ENCODE results near the gene ZNF862. TPM values are rescaled to one million over a fixed set of nuclear protein-coding genes. Genes with fewer than 3 reads are reported as not detected.

ZNF862 gene
- total RNA-seq, 4 donors from 2014 or later: 6.6 to 40.3 (median 18.6) TPM

GRCh38 chr7:149873074-149873969 is 35.1 kb downstream of the ZNF862 start, which contains the start of gene ATP6V0E2:
Gene ATP6V0E2 (plus strand): TSS chr7:149873969. CDS start chr7:149874066, 97 bp downstream.
- WGBS, 2 donors (ENCODE audit: low coverage in 1 of 2): 0 to 17% methylated on average over 1 to 3 of the region's 93 CpGs
- Histone ChIP-seq H3K4me3 (peak within 1 kb of the TSS; percentile 53 to 95), H3K4me1 (peaks cover 0 to 32% (median 9%) of the 10 kb centered on the region in 3 donors), H3K9me3 (no peaks in the 10 kb centered on the region), H3K27ac (peak within 1 kb of the TSS; percentile 78 to 97 (median 96)), H3K27me3 (no peaks in the 10 kb centered on the region), H3K36me3 (peaks cover 0 to 27% of the 10 kb centered on the region in 2 donors)
- peak in 1 of 2 donors; percentile 46 for TF ChIP-seq POLR2A (IDR thresholded peaks at IDR 0.05)
- no peak for TF ChIP-seq EP300 (IDR thresholded peaks at IDR 0.05)
- TF ChIP-seq CTCF (IDR thresholded peaks at IDR 0.05): peak in 1 of 4 experiments; percentile 11
- peak; percentile 50 for TF ChIP-seq POLR2AphosphoS5 (IDR thresholded peaks at IDR 0.05)
- ATAC-seq: peak; percentile 96

GRCh38 chr7:149873970-149874643 is 35.9 kb downstream of the ZNF862 start:
- H3K9me3 ChIP-seq: no peaks in the 10 kb centered on the region
- peak overlapping the region in 3 of 4 donors; percentile 95 to 97 (median 96) for H3K27ac ChIP-seq
- H3K27me3 ChIP-seq: no peaks in the 10 kb centered on the region
- peak overlapping the region; percentile 53 to 95 for H3K4me3 ChIP-seq
- peaks cover 0 to 21% of the 10 kb centered on the region in 2 donors for H3K36me3 ChIP-seq
- 42 to 49% methylated on average over 4 to 5 of the region's 46 CpGs for WGBS, 2 donors (ENCODE audit: low coverage in 1 of 2)
- peaks cover 0 to 32% (median 9%) of the 10 kb centered on the region in 3 donors for H3K4me1 ChIP-seq
- ATAC-seq: peak; percentile 16
- TF ChIP-seq EP300 (IDR thresholded peaks at IDR 0.05) (no peak), POLR2AphosphoS5 (IDR thresholded peaks at IDR 0.05) (no peak), POLR2A (IDR thresholded peaks at IDR 0.05) (peak in 1 of 2 donors; percentile 12), CTCF (IDR thresholded peaks at IDR 0.05) (no peak)

- no peaks in the 10 kb centered on the region for H3K27me3 ChIP-seq
- no peak for ATAC-seq
These were observed 36.5 kb downstream of the ZNF862 start for GRCh38 chr7:149874644-149875028.

GRCh38 chr7:149875396-149875795 is 37.2 kb downstream of the ZNF862 start:
- TF ChIP-seq EP300 (IDR thresholded peaks at IDR 0.05) (no peak), POLR2AphosphoS5 (IDR thresholded peaks at IDR 0.05) (no peak), CTCF (IDR thresholded peaks at IDR 0.05) (no peak), POLR2A (IDR thresholded peaks at IDR 0.05) (no peak)
- H3K9me3 ChIP-seq: no peaks in the 10 kb centered on the region
- 97 to 100% methylated on average over 4 of the region's 4 CpGs for WGBS, 2 donors (ENCODE audit: low coverage in 1 of 2)
- H3K36me3 ChIP-seq: peaks cover 0 to 23% of the 10 kb centered on the region in 2 donors
- no peak for ATAC-seq
- peaks cover 0 to 36% (median 9%) of the 10 kb centered on the region in 3 donors for H3K4me1 ChIP-seq
- H3K4me3 ChIP-seq: no peak overlapping the region
- no peaks in the 10 kb centered on the region for H3K27me3 ChIP-seq
- no peak overlapping the region for H3K27ac ChIP-seq

More at GRCh38 chr7:149874644-149875028, 36.5 kb downstream of the ZNF862 start:
- 72 to 78% methylated on average over 6 to 8 of the region's 8 CpGs for WGBS, 2 donors (ENCODE audit: low coverage in 1 of 2)
- Histone ChIP-seq H3K27ac (no peak overlapping the region), H3K36me3 (peaks cover 0 to 17% of the 10 kb centered on the region in 2 donors), H3K4me1 (peaks cover 0 to 32% (median 9%) of the 10 kb centered on the region in 3 donors), H3K9me3 (no peaks in the 10 kb centered on the region), H3K4me3 (peak overlapping the region in 1 of 2 donors; percentile 95)
- TF ChIP-seq CTCF (IDR thresholded peaks at IDR 0.05): no peak
- TF ChIP-seq POLR2AphosphoS5 (IDR thresholded peaks at IDR 0.05): no peak
- no peak for TF ChIP-seq EP300 (IDR thresholded peaks at IDR 0.05)
- no peak for TF ChIP-seq POLR2A (IDR thresholded peaks at IDR 0.05)

All from gastroesophageal sphincter (tissue), 4 donors.